Urinary bladder (tissue), 4 donors: ENCODE data around the gene USP36. TPM values are rescaled to one million over a fixed set of nuclear protein-coding genes. Genes with fewer than 3 reads are reported as not detected.

ENCODE experiments used
- DNase-seq: peaks from one replicate; pipeline ENCODE4 v3.0.0-alpha.2; 2015; ENCODE audit errors: extremely low spot score
- H3K27ac ChIP-seq: one replicate; pipeline ENCODE4 v1.5.1; 2013; ENCODE audit warnings: low read depth, mild to moderate bottlenecking, moderate library complexity
- H3K36me3 ChIP-seq: one replicate; pipeline ENCODE4 v1.6.1; 2013; ENCODE audit warnings: mild to moderate bottlenecking, moderate library complexity; ENCODE audit not compliant: insufficient read depth
- H3K4me1 ChIP-seq: one replicate; pipeline ENCODE4 v1.6.1; 2013; ENCODE audit warnings: mild to moderate bottlenecking, moderate library complexity; ENCODE audit not compliant: insufficient read depth
- H3K4me3 ChIP-seq: one replicate; pipeline ENCODE4 v1.5.1; 2013; ENCODE audit warnings: low read depth, low read length
- WGBS: extraction: QIAGEN DNeasy Blood & Tissue Kit; methylation state at CpG from one replicate; pipeline ENCODE4 v1.1.7; 2013; 5-methylcytosine and 5-hydroxymethylcytosine counted together
- polyA plus RNA-seq: library from polyadenylated mRNA; stranded (reverse); fragments of 200-250 nt; gene quantifications from one replicate; pipeline ENCODE4 v1.2.3, GENCODE V29; 2013
- total RNA-seq: library from RNA; depleted of rRNA; stranded (reverse); fragments of >200 nt; gene quantifications from one replicate; pipeline ENCODE4 v1.2.3, GENCODE V29; 2014
- donor health status: healthy with polysubstance abuse.
- donor health status: healthy.

The USP36 gene
- total and polyA plus RNA-seq, 2 donors, result 27.3 to 28.0 TPM

DNA sequence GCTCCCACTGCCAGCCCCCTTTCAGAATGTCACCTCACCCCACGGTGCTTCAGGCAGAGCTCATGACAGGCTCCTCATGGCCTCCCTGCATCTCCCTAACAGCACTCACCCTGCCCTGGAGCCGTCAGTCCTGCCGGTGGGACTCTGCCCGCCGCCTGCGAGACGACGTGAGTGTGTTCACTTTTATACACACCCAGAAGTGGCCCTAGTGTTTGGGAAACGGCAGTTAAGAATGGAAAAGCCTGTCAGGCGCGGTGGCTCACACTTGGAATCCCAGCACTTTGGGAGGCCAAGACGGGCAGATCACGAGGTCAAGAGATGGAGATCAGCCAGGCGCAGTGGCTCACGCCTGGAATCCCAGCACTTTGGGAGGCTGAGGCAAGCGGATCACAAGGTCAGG, 46.2 kb downstream of the USP36 start:
- H3K27ac ChIP-seq, result no peak overlapping the region
- H3K4me1 ChIP-seq, result no peaks in the 10 kb centered on the region
- WGBS, result 90% methylated on average over 16 of the region's 16 CpGs

GRCh38 chr17:78793968-78794367, 46.6 kb downstream of the USP36 start:
- Histone ChIP-seq H3K4me3 (no peak overlapping the region), H3K27ac (no peak overlapping the region), H3K4me1 (no peaks in the 10 kb centered on the region), H3K36me3 (no peaks in the 10 kb centered on the region)
- 96% methylated on average over 6 of the region's 6 CpGs for whole genome bisulfite sequencing
- no peak for DNase-seq

More for the DNA sequence above, 46.2 kb downstream of the USP36 start:
- Histone ChIP-seq H3K4me3 (no peak overlapping the region), H3K36me3 (no peaks in the 10 kb centered on the region)
- DNase-seq, result no peak

DNA sequence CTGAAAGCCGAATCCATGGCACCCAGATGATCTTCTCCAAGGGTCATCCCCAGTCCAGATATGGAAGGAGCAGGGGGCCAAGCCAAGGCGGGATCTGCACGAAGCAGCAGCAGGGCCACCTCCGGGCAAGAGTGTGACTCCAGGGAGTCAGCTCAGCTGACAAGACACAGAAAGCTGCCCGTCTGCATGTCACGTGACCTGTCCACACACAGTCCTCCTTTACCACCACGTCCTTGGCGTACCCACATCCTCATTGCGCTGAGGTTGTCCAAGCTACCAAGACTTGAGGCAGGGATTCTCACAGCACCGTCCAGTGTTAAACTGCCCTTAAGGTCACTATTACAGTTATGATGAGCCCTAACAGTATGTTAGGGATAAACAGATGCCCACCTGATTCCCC, 47.2 kb downstream of the USP36 start:
- WGBS, result 93% methylated on average over 10 of the region's 10 CpGs
- Histone ChIP-seq H3K4me3 (no peak overlapping the region), H3K27ac (no peak overlapping the region), H3K4me1 (no peaks in the 10 kb centered on the region), H3K36me3 (no peaks in the 10 kb centered on the region)
- no peak for DNase-seq

DNA sequence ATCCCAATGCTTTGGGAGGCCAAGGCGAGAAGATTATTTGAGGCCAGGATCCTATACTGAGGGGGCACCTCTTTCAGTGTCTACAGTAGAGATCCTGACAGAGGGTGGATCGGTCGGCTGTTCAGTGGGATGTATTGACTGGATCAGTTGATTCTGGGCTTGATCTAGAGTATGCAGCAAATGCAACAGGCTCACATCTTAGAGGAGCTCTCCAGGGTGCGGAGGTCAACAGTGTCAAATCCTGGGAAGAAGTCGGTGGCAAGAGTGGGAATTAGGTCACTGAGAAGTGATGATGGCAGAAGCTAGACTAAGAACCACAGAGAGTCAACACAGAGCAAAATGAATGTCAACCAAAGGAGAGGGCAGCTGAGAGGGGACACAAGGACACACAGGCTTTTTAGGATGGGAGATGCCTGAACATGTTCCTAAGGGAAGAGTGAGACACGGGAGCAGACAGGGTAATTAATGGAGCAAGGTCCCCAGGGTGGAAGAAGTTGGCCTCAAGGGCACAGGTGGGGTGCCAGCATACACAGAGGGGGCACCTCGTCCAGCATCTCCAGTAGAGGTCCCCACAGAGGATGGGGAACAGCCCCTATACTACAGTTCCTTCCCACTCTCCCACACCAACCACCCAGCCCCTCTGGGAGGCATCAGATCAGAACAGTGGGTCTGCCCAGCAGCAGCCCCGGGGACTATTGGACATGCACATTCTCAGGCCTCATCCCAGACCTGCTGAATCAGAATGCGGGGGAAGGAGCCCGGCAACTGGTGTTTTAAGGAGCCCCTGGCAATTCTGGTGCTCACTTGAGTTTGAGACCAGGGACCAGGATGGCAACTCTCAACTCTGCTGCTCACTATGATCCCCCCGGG, 48.5 kb downstream of the USP36 start:
- WGBS, result 80% methylated on average over 11 of the region's 11 CpGs
- no peaks in the 10 kb centered on the region for H3K36me3 ChIP-seq
- H3K4me1 ChIP-seq, result no peaks in the 10 kb centered on the region

DNA sequence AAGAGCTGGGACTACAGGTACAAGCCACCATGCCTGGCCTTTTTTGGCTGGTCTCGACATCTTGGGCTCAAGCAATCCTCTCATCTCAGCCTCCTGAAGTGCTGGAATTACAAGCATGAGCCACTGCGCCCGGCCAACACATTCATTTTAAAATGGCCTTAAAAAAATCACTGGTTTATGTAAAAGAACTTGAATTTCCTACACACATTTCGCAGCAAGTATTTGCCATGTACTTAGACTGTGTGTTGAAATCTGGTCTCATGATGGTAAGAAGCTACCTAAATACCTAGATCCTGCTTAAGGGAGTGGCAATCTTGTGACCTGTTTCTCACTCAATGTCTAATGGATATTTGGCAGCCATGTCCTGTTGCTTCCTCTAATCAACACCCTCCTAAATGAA, 50.1 kb downstream of the USP36 start:
- Histone ChIP-seq H3K4me1 (no peaks in the 10 kb centered on the region), H3K4me3 (no peak overlapping the region), H3K36me3 (no peaks in the 10 kb centered on the region), H3K27ac (no peak overlapping the region)
- 90% methylated on average over 4 of the region's 4 CpGs for WGBS
- DNase-seq, result no peak

More for the DNA sequence above, 48.5 kb downstream of the USP36 start:
- H3K4me3 ChIP-seq, result no peak overlapping the region
- no peak for DNase-seq
- H3K27ac ChIP-seq, result peak overlapping the region; percentile 14

DNA sequence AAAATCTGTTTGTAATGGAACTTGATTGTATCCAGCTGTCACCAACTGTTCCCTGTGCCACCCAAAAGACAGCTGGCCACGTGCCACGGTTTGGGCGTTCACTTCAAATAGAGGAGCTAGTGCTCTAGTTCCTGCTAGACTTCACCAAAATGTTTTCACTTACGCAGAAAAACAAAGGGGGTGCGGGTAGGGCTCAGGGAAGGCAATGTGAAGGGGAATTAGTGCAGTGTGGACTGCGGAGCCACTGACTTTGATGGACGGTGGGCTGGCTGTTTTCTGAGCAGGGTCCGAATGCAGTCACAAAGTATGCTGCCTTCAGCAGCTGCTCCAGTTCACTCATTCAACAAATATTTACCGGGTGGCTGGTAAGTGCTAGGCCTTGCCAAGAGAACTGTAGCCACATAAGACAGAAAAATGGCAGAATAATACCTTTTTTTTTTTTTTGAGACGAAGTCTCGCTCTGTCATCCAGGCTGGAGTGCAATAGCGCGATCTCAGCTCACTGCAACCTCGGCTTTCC, 50.9 kb downstream of the USP36 start:
- Histone ChIP-seq H3K27ac (peak overlapping the region; percentile 35), H3K36me3 (no peaks in the 10 kb centered on the region), H3K4me3 (no peak overlapping the region), H3K4me1 (no peaks in the 10 kb centered on the region)
- WGBS, result 38% methylated on average over 14 of the region's 14 CpGs
- no peak for DNase-seq

GRCh38 chr17:78789149-78789662, 51.4 kb downstream of the USP36 start:
- Histone ChIP-seq H3K4me3 (no peak overlapping the region), H3K4me1 (no peaks in the 10 kb centered on the region), H3K36me3 (no peaks in the 10 kb centered on the region), H3K27ac (peak overlapping the region; percentile 35)
- WGBS, result 75% methylated on average over 5 of the region's 5 CpGs
- DNase-seq, result no peak

DNA sequence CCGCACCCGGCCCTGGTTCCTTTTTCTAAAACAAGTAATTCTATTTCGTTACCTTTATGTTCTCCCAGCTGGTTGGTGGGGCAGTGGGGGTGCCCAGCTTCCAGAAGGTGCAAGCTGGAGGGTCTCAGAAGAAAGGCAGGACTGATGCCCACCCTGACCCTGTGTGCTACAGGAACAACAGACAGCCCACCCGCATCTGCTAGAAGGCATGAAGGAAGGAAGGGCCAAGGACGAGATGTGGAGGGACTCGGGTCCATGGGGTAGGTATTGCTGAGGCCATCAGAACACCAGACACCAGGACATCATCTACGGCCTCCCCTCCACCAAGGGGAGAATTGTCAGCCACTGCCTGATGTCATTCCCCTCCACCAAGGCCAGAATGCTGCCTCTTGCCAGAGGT, 52.2 kb downstream of the USP36 start:
- WGBS, result 89% methylated on average over 7 of the region's 7 CpGs
- Histone ChIP-seq H3K4me1 (no peaks in the 10 kb centered on the region), H3K27ac (no peak overlapping the region), H3K4me3 (no peak overlapping the region), H3K36me3 (no peaks in the 10 kb centered on the region)
- DNase-seq, result no peak

DNA sequence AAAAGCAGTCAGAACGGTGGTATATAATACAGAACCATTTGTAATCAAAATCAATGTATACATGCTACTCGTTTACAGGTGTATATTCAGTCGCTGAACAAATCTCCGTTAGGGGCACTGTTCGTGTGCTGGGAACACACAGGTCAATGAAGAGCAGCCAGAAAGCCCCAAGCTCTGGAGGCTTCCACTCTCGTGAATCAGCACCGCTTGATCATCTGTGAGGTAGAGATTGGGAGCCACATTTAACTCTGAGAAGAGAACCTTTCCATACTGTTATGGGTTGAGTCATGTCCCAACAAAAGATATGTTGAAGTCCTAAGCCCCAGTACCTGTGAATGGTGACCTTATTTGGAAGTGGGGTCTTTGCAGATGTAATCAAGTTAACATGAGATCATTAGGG, 53.2 kb downstream of the USP36 start:
- 93% methylated on average over 7 of the region's 7 CpGs for WGBS
- H3K4me3 ChIP-seq, result no peak overlapping the region
- no peak for DNase-seq
- H3K27ac ChIP-seq, result no peak overlapping the region
- no peaks in the 10 kb centered on the region for H3K4me1 ChIP-seq
- no peaks in the 10 kb centered on the region for H3K36me3 ChIP-seq

GRCh38 chr17:78785663-78786057, 55.0 kb downstream of the USP36 start:
- no peak overlapping the region for H3K27ac ChIP-seq

DNA sequence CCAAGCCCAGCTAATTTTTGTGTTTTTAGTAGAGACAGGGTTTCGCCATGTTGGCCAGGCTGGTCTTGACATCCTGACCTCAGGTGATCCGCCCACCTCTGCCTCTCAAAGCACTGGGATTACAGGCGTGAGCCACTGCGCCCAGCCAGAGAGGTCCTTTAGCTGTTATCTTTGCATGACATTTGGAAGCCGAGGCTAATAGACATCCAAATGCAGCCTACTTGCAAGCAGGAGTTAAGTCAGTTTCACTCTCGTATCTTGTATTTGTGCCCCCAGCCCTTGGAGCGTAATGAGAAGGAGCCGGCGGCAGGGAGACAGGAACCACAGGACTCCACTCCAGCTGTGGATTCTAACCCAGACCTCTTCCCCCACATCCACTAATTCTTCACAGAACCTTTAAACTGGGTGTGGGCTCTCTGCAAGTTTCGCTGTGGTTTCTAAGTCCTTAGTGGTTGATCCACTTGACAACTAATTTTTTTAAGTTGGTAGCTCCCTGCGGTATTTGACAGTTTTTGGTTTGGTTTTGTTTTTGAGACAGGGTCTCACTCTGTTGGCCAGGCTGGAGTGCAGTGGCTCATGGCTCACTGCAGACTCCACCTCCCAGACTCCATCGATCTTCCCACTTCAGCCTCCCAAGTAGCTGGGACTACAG, 55.5 kb downstream of the USP36 start:
- DNase-seq, result no peak
- WGBS, result 92% methylated on average over 12 of the region's 12 CpGs
- Histone ChIP-seq H3K27ac (no peak overlapping the region), H3K4me3 (no peak overlapping the region), H3K36me3 (no peaks in the 10 kb centered on the region), H3K4me1 (no peaks in the 10 kb centered on the region)

More at GRCh38 chr17:78785663-78786057, 55.0 kb downstream of the USP36 start:
- 98% methylated on average over 1 of the region's 1 CpG for WGBS
- Histone ChIP-seq H3K36me3 (no peaks in the 10 kb centered on the region), H3K4me3 (no peak overlapping the region), H3K4me1 (no peaks in the 10 kb centered on the region)
- DNase-seq, result no peak

- Histone ChIP-seq H3K4me3 (no peak overlapping the region), H3K4me1 (no peaks in the 10 kb centered on the region), H3K36me3 (no peaks in the 10 kb centered on the region), H3K27ac (no peak overlapping the region)
- 87% methylated on average over 6 of the region's 6 CpGs for WGBS
- DNase-seq, result no peak
These were observed 56.3 kb downstream of the USP36 start for GRCh38 chr17:78784352-78784751.

- Histone ChIP-seq H3K4me1 (no peaks in the 10 kb centered on the region), H3K36me3 (no peaks in the 10 kb centered on the region), H3K4me3 (no peak overlapping the region), H3K27ac (peak overlapping the region; percentile 0)
- 70% methylated on average over 7 of the region's 7 CpGs for WGBS
- no peak for DNase-seq
These were observed 56.8 kb downstream of the USP36 start for GRCh38 chr17:78783711-78784324.
